ENCODE data around the gene IRF9.

Gene IRF9

DNA sequence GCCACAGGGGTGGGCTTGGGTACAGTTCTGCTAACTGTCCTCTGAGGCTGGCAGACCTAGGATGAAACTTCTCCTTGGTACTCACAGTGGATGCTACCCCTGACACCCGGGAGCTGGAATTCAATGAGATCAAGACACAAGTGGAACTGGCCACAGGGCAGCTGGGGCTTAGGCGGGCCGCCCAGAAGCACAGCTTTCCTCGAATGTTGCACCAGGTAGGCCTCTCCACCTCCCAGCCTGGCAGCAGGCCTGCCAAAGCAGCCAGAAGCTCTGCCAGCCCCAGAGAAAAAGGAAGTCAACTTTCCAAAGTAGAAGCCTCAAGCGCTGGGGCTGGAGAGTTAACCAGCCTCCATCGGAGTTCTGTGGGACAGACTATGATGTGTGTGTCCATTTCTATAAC lies 43.9 kb upstream of the IRF9 start:
- no peak overlapping the region for H3K4me2 ChIP-seq (ENCODE audit: low read length)
- H3K4me1 ChIP-seq (ENCODE audit: insufficient read depth, low read length, severe bottlenecking), result peaks cover 18% of the 10 kb centered on the region
- H3F3A ChIP-seq (ENCODE audit: insufficient read depth, low read length), result no peaks in the 10 kb centered on the region
- no peak overlapping the region for H3K4me3 ChIP-seq (ENCODE audit: low read depth, low read length, poor library complexity, severe bottlenecking)
- H3K9me2 ChIP-seq (ENCODE audit: low read depth, low read length), result no peaks in the 10 kb centered on the region
- peaks cover 48% of the 10 kb centered on the region for H3K36me3 ChIP-seq (ENCODE audit: insufficient read depth, low read length)
- H4K20me1 ChIP-seq (ENCODE audit: insufficient read depth, low read length), result no peaks in the 10 kb centered on the region
- no peaks in the 10 kb centered on the region for H3K27me3 ChIP-seq (ENCODE audit: insufficient read depth, low read length)
- no peak for TF ChIP-seq CTCF (IDR thresholded peaks at IDR 0.05; ENCODE audit: low read length)
- no peak for TF ChIP-seq EZH2 (IDR thresholded peaks at IDR 0.05; ENCODE audit: borderline replicate concordance, low read length)
- no peaks in the 10 kb centered on the region for H3K9me3 ChIP-seq (ENCODE audit: low read length)
- no peak overlapping the region for H3K9ac ChIP-seq (ENCODE audit: low read length)
- H3K27ac ChIP-seq (ENCODE audit: low read depth, low read length, poor library complexity, severe bottlenecking), result no peak overlapping the region
- H3K79me2 ChIP-seq (ENCODE audit: insufficient read depth, low read length), result peaks cover 4% of the 10 kb centered on the region; the same call in 1 of the 2 replicates
- no peak overlapping the region for H2AFZ ChIP-seq (ENCODE audit: low read length)

GRCh38 chr14:24119691-24120090 lies 41.4 kb upstream of the IRF9 start:
- no peak for TF ChIP-seq CTCF (IDR thresholded peaks at IDR 0.05; ENCODE audit: low read length)
- TF ChIP-seq EZH2 (IDR thresholded peaks at IDR 0.05; ENCODE audit: borderline replicate concordance, low read length), result no peak
- Histone ChIP-seq H4K20me1 (ENCODE audit: insufficient read depth, low read length) (no peaks in the 10 kb centered on the region), H2AFZ (ENCODE audit: low read length) (no peak overlapping the region), H3K27me3 (ENCODE audit: insufficient read depth, low read length) (no peaks in the 10 kb centered on the region), H3K27ac (ENCODE audit: low read depth, low read length, poor library complexity, severe bottlenecking) (no peak overlapping the region), H3F3A (ENCODE audit: insufficient read depth, low read length) (no peaks in the 10 kb centered on the region), H3K9me3 (ENCODE audit: low read length) (no peaks in the 10 kb centered on the region), H3K79me2 (ENCODE audit: insufficient read depth, low read length) (peaks cover 4% of the 10 kb centered on the region; the same call in 1 of the 2 replicates), H3K4me2 (ENCODE audit: low read length) (no peak overlapping the region), H3K9ac (ENCODE audit: low read length) (no peak overlapping the region), H3K4me1 (ENCODE audit: insufficient read depth, low read length, severe bottlenecking) (peaks cover 14% of the 10 kb centered on the region), H3K36me3 (ENCODE audit: insufficient read depth, low read length) (peaks cover 63% of the 10 kb centered on the region), H3K9me2 (ENCODE audit: low read depth, low read length) (no peaks in the 10 kb centered on the region), H3K4me3 (ENCODE audit: low read depth, low read length, poor library complexity, severe bottlenecking) (no peak overlapping the region)

GRCh38 chr14:24121210-24121609 lies 39.9 kb upstream of the IRF9 start:
- Histone ChIP-seq H2AFZ (ENCODE audit: low read length) (no peak overlapping the region), H3K9me3 (ENCODE audit: low read length) (no peaks in the 10 kb centered on the region), H3F3A (ENCODE audit: insufficient read depth, low read length) (no peaks in the 10 kb centered on the region), H4K20me1 (ENCODE audit: insufficient read depth, low read length) (no peaks in the 10 kb centered on the region), H3K4me2 (ENCODE audit: low read length) (no peak overlapping the region), H3K4me3 (ENCODE audit: low read depth, low read length, poor library complexity, severe bottlenecking) (no peak overlapping the region), H3K79me2 (ENCODE audit: insufficient read depth, low read length) (no peaks in the 10 kb centered on the region), H3K9me2 (ENCODE audit: low read depth, low read length) (no peaks in the 10 kb centered on the region), H3K9ac (ENCODE audit: low read length) (no peak overlapping the region), H3K27me3 (ENCODE audit: insufficient read depth, low read length) (no peaks in the 10 kb centered on the region), H3K4me1 (ENCODE audit: insufficient read depth, low read length, severe bottlenecking) (peaks cover 5% of the 10 kb centered on the region), H3K36me3 (ENCODE audit: insufficient read depth, low read length) (peaks cover 63% of the 10 kb centered on the region), H3K27ac (ENCODE audit: low read depth, low read length, poor library complexity, severe bottlenecking) (no peak overlapping the region)
- no peak for TF ChIP-seq EZH2 (IDR thresholded peaks at IDR 0.05; ENCODE audit: borderline replicate concordance, low read length)
- TF ChIP-seq CTCF (IDR thresholded peaks at IDR 0.05; ENCODE audit: low read length), result no peak

Data from OCI-LY1 (cell line).